GM12878 (cell line): Measurements from ENCODE around the gene TAF11. TPM values are rescaled to one million over a fixed set of nuclear protein-coding genes. Genes with fewer than 3 reads are reported as not detected.
"Not testable (repeated sequence)": the region's sequence is repeated elsewhere in the genome, so short reads cannot be mapped to it uniquely, and the experiment has no call there.

ENCODE experiments used
- ATAC-seq: fragments of 200-7000 bp; cut with Tn5 transposase; 3 replicates; pipeline ENCODE4 v1.9.1; 2020; ENCODE audit warnings: mild to moderate bottlenecking, moderate library complexity
- BruUV-seq: library from RNA; stranded (reverse); fragments of 400-500 nt; replicated peaks from 2 replicates; lab custom pipeline; 2021; lab: Mats Ljungman, UMichigan
- CTCF ChIA-PET: fragments of 300-600 bp; sonication (Branson Sonifier 250); formaldehyde crosslinking; extraction: SDS; loops from one replicate; lab custom pipeline; 2021; ENCODE audit warnings: inconsistent platforms; lab: Yijun Ruan, JAX
- POLR2A ChIA-PET: fragments of 350-600 bp; formaldehyde crosslinking; extraction: SDS; loops from one replicate; lab custom pipeline; 2021; ENCODE audit warnings: inconsistent platforms; lab: Charles Lee
- RAD21 ChIA-PET: fragments of 300-600 bp; sonication (Branson Sonifier 250); formaldehyde crosslinking; loops from one replicate; lab custom pipeline; 2023; ENCODE audit warnings: antibody characterized with exemption; ENCODE audit not compliant: unreplicated experiment; lab: Charles Lee
- SMC1A ChIA-PET: fragments of 300-600 bp; sonication (Branson Sonifier 250); formaldehyde crosslinking; loops from one replicate; lab custom pipeline; 2023; ENCODE audit not compliant: unreplicated experiment, uncharacterized antibody; lab: Charles Lee
- DNase-seq: peaks from one replicate; pipeline ENCODE4 v3.0.0-alpha.2; 2011; ENCODE audit warnings: low read depth, low spot score
- FAIRE-seq: peaks from 3 replicates; lab custom pipeline; 2011; peaks lifted over from hg19 to GRCh38; lab: Jason Lieb, UNC
- H2AFZ ChIP-seq: 2 replicates; pipeline ENCODE4 v1.6.0; 2011; ENCODE audit warnings: low read depth, low read length, control low read depth; ENCODE audit not compliant: control insufficient read depth
- H3K27ac ChIP-seq: 2 replicates; pipeline ENCODE4 v1.5.1; 2011; ENCODE audit warnings: control low read depth; ENCODE audit not compliant: control insufficient read depth, insufficient read depth
- H3K27me3 ChIP-seq, 2 experiments: replicated peaks in 1 of 2; 2 replicates each; pipeline versions ENCODE4 v1.6.0 to v1.6.1; 2011; ENCODE audit warnings: low read length in 1 of 2; ENCODE audit not compliant: control insufficient read depth in 2 of 2, insufficient read depth in 2 of 2
- H3K36me3 ChIP-seq, 2 experiments: 2 replicates each; pipeline ENCODE4 v1.5.1; 2011; ENCODE audit warnings: low read length in 1 of 2; ENCODE audit not compliant: control insufficient read depth in 2 of 2, insufficient read depth in 2 of 2
- H3K4me1 ChIP-seq: 2 replicates; pipeline ENCODE4 v1.6.1; 2011; ENCODE audit warnings: mild to moderate bottlenecking, low read length, moderate library complexity, mixed read lengths; ENCODE audit not compliant: control insufficient read depth, insufficient read depth
- H3K4me2 ChIP-seq: 2 replicates; pipeline ENCODE4 v1.6.0; 2011; ENCODE audit warnings: control low read depth; ENCODE audit not compliant: control insufficient read depth, insufficient read depth
- H3K4me3 ChIP-seq: fragments of 200-600 bp; sonication (generic); 2 replicates; pipeline ENCODE4 v1.5.1; 2016
- H3K79me2 ChIP-seq: 2 replicates; pipeline ENCODE4 v1.6.0; 2011; ENCODE audit warnings: low read length; ENCODE audit not compliant: control insufficient read depth, insufficient read depth
- H3K9ac ChIP-seq: 2 replicates; pipeline ENCODE4 v1.8.0; 2011; ENCODE audit warnings: low read length, control low read depth, mixed read lengths; ENCODE audit not compliant: control insufficient read depth, insufficient read depth
- H3K9me3 ChIP-seq: replicated peaks from 3 replicates; pipeline ENCODE4 v1.5.1; 2011; ENCODE audit warnings: mild to moderate bottlenecking, low read length; ENCODE audit not compliant: control insufficient read depth, insufficient read depth
- H4K20me1 ChIP-seq: 2 replicates; pipeline ENCODE4 v1.6.0; 2011; ENCODE audit not compliant: control insufficient read depth, insufficient read depth
- ESRRA ChIP-seq: IDR thresholded peaks from 2 replicates; pipeline ENCODE4 v1.6.1; 2012; ENCODE audit warnings: mild to moderate bottlenecking, low read length, improper control_type of control experiment
- JUND ChIP-seq: IDR thresholded peaks from 2 replicates; pipeline ENCODE4 v1.6.1; 2012; ENCODE audit warnings: low read depth, mild to moderate bottlenecking, low read length, improper control_type of control experiment, moderate library complexity
- PML ChIP-seq: IDR thresholded peaks from 2 replicates; pipeline ENCODE4 v1.6.1; 2012; ENCODE audit warnings: low read length, inconsistent platforms
- POLR2AphosphoS5 ChIP-seq: IDR thresholded peaks from 2 replicates; pipeline ENCODE4 v1.6.1; 2011; ENCODE audit warnings: mild to moderate bottlenecking, low read length, inconsistent platforms
- RFX5 ChIP-seq: IDR thresholded peaks from 2 replicates; pipeline ENCODE4 v1.6.1; 2011; ENCODE audit warnings: low read depth, low read length, improper control_type of control experiment
- ZNF384 ChIP-seq: IDR thresholded peaks from 2 replicates; pipeline ENCODE4 v1.6.1; 2012; ENCODE audit warnings: low read depth, mild to moderate bottlenecking, low read length, improper control_type of control experiment, borderline replicate concordance
- WGBS: methylation state at CpG from one replicate; pipeline ENCODE4 v1.1.6; 2016; ENCODE audit warnings: low lambda C conversion rate; ENCODE audit not compliant: insufficient replicate concordance, insufficient coverage; ENCODE audit errors: missing lambda C conversion rate; 5-methylcytosine and 5-hydroxymethylcytosine counted together
- in situ Hi-C: fragments of 300-500 bp; cut with MboI; formaldehyde crosslinking; loops from 9 replicates; pipeline ENCODE4 v1.14.3; 2018; ENCODE audit warnings: mixed read lengths
- intact Hi-C: fragments of 100-400 bp; cut with micrococcal nuclease; formaldehyde crosslinking; loops from one replicate; pipeline ENCODE4 v1.14.2; 2022; ENCODE audit not compliant: unreplicated experiment
- polyA plus RNA-seq, 11 experiments: library from polyadenylated mRNA; depleted of rRNA in 4 of 11; unstranded in 6 of 11; stranded (reverse) in 5 of 11; fragments of >200 nt; fragmentation: Nextera tagmentation in 4 of 11; fragmentation: Illumina TruSeq in 1 of 11; extraction: Ambion mirVana in 4 of 11; extraction: Trizol in 1 of 11; gene quantifications; 1 replicate in 1 of 11; 2 replicates in 10 of 11; pipeline versions ENCODE4 v1.2.1 to v1.2.3, GENCODE V29; 2011 to 2016; ENCODE audit warnings: inconsistent platforms in 2 of 11, missing spikeins in 2 of 11, low read depth in 1 of 11
- total RNA-seq, 4 experiments: library from RNA; depleted of rRNA in 3 of 4; stranded (reverse); fragments of >200 nt in 3 of 4; fragmentation: Illumina TruSeq in 1 of 4; extraction: Trizol in 1 of 4; gene quantifications; 2 replicates each; pipeline versions ENCODE4 v1.2.1 to v1.2.3, GENCODE V29; 2013 to 2021
- TF ChIP-seq, protein P1 (sequence below): IDR thresholded peaks from 2 replicates; pipeline ENCODE4 v1.6.1; 2012; ENCODE audit warnings: low read depth, low read length, improper control_type of control experiment

TAF11 gene
- total and polyA plus RNA-seq, 10 of the 15 experiments (the other 5 are each of a cell fraction or from before 2014, with no cell fraction given), result 24.6 to 59.2 (median 32.0) TPM

GRCh38 chr6:34888514-34888856 is 643 bp upstream of the TAF11 start (continued):
- TF ChIP-seq RFX5, result no peak
- TF ChIP-seq ESRRA, result no peak
- TF ChIP-seq, all 136 proteins: peak for 0

DNA sequence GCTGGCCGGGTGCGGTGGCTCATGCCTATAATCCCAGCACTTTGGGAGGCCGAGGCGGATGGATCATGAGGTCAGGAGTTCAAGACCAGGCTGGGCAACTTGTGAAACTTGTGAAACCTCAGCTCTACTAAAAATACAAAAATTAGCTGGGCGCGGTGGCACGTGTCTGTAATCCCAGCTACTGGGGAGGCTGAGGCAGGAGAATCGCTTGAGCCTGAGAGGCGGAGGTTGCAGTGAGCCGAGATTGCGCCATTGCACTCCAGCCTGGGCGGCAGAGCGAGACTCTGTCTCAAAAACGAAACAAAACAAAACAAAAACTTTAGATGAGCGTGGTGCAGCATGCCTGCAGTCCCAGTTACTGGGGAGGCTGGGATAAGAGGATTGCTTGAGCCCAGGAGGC is 2.0 kb downstream of the TAF11 start:
- H3K9me3 ChIP-seq, H3K4me3 ChIP-seq, DNase-seq, FAIRE-seq, RAD21 ChIA-PET, POLR2A ChIA-PET, H2AFZ ChIP-seq, H4K20me1 ChIP-seq, H3K9ac ChIP-seq, H3K4me2 ChIP-seq, H3K27me3 ChIP-seq, H3K36me3 ChIP-seq, H3K4me1 ChIP-seq, in situ Hi-C loops, BruUV-seq, H3K27ac ChIP-seq, ATAC-seq: not testable (repeated sequence)
- SMC1A ChIA-PET, result interaction anchor here (1.3 kb wide), 1 partner anchor 17 kb away, joined by 5 read pairs; no protein-coding TSS in a partner anchor
- 92% methylated on average over 15 of the region's 15 CpGs for WGBS
- peaks cover 29% of the 10 kb centered on the region for H3K79me2 ChIP-seq
- intact Hi-C loops, result loop anchor here (1.0 to 10.0 kb wide), 4 partner anchors 42 to 231 kb away; partner anchors contain the start of genes BLTP3A and ILRUN
- CTCF ChIA-PET, result interaction anchor here (1.6 kb wide), 1 partner anchor 254 kb away, joined by 4 read pairs; no protein-coding TSS in a partner anchor

DNA sequence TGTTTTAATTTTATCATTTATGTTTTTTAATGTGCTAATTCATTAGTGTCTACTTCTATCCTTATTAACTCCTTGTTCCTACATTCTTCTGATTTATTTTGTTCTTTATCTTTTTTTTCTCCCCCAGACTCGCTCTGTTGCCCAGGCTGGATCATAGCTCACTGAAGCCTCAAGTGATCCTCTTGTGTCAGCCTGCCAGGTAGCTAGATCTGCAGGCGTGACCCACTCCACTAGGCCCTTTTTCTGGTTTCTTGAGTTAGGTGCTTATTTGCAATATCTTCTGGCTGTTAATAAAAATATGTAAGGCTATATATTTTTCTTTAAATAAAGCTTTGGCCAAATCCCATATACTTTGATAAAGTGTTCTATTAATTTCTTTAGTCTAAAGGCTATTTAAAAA is 2.8 kb downstream of the TAF11 start:
- DNase-seq (no peak), ATAC-seq (no peak), FAIRE-seq (no peak)
- ChIA-PET RAD21 (no interaction called here), CTCF (interaction anchor here (0.8 to 1.6 kb wide), 2 partner anchors 255 to 1161 kb away, joined by 3 to 4 read pairs; no protein-coding TSS in a partner anchor), POLR2A (no interaction called here), SMC1A (interaction anchor here (1.0 to 1.3 kb wide), 2 partner anchors 16 to 127 kb away, joined by 3 to 5 read pairs; no protein-coding TSS in a partner anchor)
- TF ChIP-seq PML, result no peak
- no peak for TF ChIP-seq POLR2AphosphoS5
- TF ChIP-seq JUND, result no peak
- no peak for TF ChIP-seq ZNF384
- TF ChIP-seq, protein P1, sequence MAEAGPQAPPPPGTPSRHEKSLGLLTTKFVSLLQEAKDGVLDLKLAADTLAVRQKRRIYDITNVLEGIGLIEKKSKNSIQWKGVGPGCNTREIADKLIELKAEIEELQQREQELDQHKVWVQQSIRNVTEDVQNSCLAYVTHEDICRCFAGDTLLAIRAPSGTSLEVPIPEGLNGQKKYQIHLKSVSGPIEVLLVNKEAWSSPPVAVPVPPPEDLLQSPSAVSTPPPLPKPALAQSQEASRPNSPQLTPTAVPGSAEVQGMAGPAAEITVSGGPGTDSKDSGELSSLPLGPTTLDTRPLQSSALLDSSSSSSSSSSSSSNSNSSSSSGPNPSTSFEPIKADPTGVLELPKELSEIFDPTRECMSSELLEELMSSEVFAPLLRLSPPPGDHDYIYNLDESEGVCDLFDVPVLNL, result no peak
- no peaks in the 10 kb centered on the region for H3K27me3 ChIP-seq
- no peaks in the 10 kb centered on the region for H4K20me1 ChIP-seq
- no peak overlapping the region for H2AFZ ChIP-seq
- peaks cover 0 to 15% of the 10 kb centered on the region in 2 experiments; a peak in 1 of 4 replicates for H3K36me3 ChIP-seq
- in situ Hi-C loops, result no loop called here
- H3K4me2 ChIP-seq, result no peak overlapping the region
- peaks cover 26% of the 10 kb centered on the region for H3K79me2 ChIP-seq
- H3K4me3 ChIP-seq, result no peak overlapping the region
- WGBS, result 98% methylated on average over 2 of the region's 2 CpGs
- intact Hi-C loops, result loop anchor here (1.0 to 10.0 kb wide), 4 partner anchors 41 to 230 kb away; partner anchors contain the start of genes BLTP3A and ILRUN
- no peak overlapping the region for H3K27ac ChIP-seq
- H3K4me1 ChIP-seq, result no peaks in the 10 kb centered on the region; the same call in 1 of the 2 replicates
- no peak overlapping the region for H3K9ac ChIP-seq
- no peaks in the 10 kb centered on the region for H3K9me3 ChIP-seq
- BruUV-seq, result no TSS peak

DNA sequence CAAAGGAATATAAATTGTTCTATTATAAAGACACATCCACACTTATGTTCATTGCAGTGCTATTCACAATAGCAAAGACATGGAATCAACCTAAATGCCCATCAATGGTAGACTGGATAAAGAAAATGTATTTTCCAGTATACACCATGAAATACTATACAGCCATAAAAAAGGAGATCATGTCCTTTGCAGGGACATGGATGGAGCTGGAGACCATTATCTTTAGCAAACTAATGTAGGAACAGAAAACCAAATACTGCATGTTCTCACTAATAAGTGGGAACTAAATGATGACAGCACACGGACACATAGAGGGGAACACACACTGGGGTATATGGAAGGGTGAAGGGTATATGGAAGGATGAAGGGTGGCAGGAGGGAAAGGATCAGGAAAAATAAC is 3.8 kb downstream of the TAF11 start:
- peaks cover 1 to 16% of the 10 kb centered on the region in 2 experiments; a peak in 2 of 4 replicates for H3K36me3 ChIP-seq
- DNase-seq, H2AFZ ChIP-seq, H3K27me3 ChIP-seq, H3K9me3 ChIP-seq, H3K27ac ChIP-seq, RAD21 ChIA-PET, BruUV-seq, H3K4me2 ChIP-seq, H3K4me3 ChIP-seq, CTCF ChIA-PET, in situ Hi-C loops, H3K4me1 ChIP-seq, H4K20me1 ChIP-seq, ATAC-seq, POLR2A ChIA-PET, FAIRE-seq, H3K9ac ChIP-seq: not testable (repeated sequence)
- SMC1A ChIA-PET, result interaction anchor here (0.9 kb wide), 1 partner anchor 13 kb away, joined by 3 read pairs; no protein-coding TSS in a partner anchor
- peaks cover 26% of the 10 kb centered on the region for H3K79me2 ChIP-seq
- 100% methylated on average over 1 of the region's 1 CpG for WGBS
- intact Hi-C loops, result loop anchor here (10.0 kb wide), 1 partner anchor 229 kb away; no protein-coding TSS in a partner anchor
